Stimulated activated CD8-positive, alpha-beta memory T cell treated with anti-CD3 and anti-CD28 coated beads, Interleukin-7, amount 100 ng/mL, for 24 hours (primary cell): ENCODE data around the gene TRAPPC2L.
"Not testable (repeated sequence)": the region's sequence is repeated elsewhere in the genome, so short reads cannot be mapped to it uniquely, and the experiment has no call there.

Source experiments
- DNase-seq: peaks from one replicate; pipeline ENCODE4 v3.0.0-alpha.2; 2020; ENCODE audit warnings: low read depth

TRAPPC2L gene

DNA sequence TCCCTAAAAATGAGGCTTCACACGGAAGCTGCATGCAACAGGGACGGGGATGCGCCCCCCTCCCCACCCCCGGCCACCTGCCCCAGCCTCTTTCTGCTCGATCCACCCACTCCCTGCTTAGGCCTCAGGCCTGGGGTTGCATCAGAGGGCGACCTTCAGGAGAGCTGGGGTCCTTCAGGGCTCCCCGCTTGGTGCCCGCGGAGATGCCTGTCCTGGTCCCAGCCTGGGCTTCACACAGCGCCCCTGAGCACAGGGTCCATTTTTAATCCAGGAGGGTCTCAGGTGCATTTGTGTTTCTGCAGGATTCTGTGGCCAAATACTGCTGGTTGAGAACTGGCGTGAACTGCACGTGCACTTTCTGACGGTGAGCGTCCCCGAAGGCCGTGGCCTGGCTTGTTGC is 37.8 kb upstream of the TRAPPC2L start:
- no peak for DNase-seq

DNA sequence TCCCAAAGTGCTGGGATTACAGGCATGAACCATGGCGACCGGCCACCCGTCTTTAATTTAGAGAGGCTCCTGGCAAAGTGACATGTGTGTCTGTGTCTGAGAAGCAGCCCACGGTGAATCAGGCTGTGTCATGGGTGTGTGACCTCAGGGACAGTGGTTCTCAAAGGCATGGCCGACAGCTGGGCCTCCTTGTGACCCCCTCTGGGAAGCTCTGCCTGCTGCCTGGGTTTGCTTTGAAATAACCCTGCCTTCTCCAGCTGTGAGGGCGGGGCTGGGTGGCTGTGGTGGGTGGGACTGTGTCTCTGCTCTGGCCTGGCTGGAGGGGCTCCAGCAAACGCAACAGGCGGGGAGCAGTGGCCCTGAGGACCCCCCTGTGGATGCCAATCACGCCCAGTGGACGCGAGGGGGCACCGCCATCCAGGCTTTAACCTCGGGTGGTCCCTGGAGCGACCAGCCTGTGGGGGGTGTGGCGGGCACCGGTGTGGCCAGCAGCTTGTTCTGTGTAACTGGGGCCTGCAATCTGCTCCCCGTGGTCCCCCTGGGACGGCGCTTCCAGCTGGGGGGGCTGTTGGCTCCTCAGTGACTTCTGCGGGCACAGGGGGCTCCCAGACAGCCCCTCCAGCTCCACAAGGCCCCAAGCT is 36.4 kb upstream of the TRAPPC2L start:
- DNase-seq: no peak

DNA sequence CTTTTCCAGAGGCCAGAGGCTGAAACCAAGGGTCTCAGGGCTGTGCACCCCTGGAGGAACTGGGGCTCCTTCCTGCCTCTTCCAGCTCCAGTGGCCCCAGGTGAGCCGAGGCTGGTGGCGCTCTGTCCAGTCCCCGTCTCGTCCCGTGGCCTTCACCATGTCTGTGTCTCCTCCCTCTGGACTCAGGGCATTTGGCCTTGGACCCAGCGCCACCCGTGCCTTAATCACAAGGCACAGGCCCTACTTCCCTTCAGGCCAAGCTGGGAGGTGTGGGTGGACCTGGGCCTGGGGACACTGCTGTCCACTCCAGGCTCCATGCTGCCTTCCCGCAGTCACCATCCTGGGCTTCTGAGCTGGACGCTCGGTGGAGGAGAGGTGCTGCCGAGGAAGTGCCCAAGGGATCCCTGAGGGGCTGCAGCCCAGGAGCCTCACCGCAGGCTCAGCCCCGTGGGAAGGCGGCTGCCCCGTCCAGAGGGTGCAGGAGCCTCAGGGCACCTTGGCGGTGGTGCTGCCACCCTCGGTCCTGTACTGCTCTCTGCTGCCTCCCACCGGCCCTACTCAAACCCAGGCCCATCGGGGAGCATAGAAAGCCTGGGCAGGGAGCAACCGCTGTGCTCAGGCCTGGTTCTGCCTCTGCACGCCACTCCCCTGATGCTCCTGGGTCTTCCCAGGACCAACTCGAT is 35.6 kb upstream of the TRAPPC2L start:
- DNase-seq: no peak

DNA sequence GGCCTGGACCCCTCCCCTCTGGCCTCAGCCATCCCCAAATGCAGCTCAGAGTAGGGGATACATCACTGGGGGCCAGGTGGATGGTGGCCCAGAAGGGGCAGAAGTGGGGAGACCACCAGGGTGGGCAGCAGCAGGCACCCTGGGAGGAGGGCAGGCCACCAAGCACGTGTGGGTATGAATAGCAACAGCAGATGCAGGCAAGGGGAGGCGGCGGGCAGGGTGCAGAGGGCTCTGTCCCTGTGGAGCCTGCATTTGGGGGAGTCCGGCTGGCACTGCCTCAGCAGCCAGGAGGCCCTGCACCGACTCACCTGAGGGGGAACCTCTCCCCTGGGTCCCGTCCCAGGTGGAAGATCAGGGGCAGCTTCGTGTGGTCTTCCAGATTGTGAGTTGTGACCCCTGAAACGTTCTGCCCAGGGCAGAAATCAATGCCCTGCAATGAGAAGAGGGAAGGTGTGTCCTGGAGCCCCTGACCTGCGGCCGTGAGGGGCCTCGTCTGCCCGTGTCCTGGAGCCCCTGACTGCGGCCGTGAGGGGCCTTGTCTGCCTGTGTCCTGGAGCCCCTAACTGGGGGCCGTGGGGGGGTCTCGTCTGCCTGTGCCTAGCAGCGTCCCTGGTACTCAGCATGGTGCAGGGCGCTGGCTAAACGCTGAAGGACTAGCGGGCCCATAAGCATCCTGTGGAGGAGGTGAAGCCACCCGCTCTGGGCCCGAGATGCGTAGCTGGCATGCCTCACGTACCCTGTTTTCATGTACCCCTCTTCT is 34.5 kb upstream of the TRAPPC2L start:
- no peak for DNase-seq

DNA sequence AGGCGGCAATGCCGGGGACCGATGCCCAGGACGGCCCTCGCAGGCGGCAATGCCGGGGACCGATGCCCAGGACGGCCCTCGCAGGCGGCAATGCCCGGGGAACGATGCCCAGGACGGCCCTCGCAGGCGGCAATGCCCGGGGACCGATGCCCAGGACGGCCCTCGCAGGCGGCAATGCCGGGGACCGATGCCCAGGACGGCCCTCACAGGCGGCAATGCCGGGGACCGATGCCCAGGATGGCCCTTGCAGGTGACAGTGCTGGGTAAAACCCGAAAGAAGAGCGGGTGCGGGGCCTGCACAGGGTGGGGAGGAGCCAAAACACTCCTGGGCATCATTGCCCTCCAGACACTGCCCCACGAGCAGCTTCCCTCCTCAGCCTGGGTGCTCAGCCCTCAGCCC is 33.3 kb upstream of the TRAPPC2L start:
- DNase-seq: not testable (repeated sequence)

DNA sequence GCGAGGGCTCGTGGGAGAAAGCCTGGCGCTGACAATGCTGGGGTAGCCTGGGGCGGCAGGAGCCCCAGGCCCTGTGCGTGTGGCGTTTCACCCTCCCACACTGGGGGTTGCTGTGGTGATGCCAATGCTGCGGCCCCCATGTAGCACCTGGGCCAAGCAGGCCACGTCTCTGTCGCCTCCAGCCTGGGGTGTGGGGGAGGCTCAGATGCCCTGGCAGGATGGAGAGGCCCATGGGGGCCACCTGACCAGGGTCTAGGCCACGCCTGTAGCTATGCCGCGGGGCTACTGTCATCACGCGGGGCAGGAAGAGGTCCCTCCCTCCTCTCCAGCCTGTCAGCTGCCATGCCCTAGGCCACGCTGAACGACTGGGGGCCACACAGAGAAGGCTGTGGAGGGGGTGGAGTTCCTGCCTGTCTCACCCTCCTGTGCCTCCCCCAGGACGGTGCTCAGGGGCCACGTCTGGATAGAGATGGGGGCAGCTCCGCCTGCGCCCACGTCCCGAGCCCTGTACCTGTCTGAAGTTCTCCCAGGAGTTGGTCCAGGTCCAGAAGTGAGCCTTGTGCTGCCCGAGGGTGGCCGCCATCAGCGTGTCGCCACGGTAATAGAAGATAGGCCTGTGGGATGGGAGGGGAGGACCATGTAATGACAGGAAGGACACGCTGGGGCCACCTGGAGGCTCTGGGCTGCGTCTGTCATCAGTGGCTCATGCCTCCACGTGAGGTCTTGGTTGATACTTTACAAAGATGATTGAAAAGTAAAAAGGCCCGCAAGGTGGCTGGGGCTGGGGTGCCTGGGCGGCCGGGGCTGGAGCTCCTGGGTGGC is 32.5 kb upstream of the TRAPPC2L start:
- no peak for DNase-seq

DNA sequence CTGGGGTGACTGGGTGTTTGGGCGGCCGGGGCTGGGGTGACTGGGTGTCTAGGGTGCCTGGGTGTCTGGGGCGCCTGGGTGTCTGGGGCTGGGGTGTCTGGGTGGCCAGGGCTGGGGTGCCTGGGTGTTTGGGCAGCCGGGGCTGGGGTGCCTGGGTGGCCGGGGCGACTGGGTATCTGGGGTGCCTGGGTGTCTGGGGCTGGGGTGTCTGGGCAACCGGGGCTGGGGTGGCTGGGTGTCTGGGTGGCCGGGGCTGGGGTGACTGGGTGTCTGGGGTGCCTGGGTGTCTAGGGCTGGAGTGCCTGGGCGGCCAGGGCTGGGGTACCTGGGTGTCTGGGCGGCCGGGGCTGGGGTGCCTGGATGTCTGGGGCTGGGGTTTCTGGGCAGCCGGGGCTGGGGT is 31.8 kb upstream of the TRAPPC2L start:
- DNase-seq: no peak

DNA sequence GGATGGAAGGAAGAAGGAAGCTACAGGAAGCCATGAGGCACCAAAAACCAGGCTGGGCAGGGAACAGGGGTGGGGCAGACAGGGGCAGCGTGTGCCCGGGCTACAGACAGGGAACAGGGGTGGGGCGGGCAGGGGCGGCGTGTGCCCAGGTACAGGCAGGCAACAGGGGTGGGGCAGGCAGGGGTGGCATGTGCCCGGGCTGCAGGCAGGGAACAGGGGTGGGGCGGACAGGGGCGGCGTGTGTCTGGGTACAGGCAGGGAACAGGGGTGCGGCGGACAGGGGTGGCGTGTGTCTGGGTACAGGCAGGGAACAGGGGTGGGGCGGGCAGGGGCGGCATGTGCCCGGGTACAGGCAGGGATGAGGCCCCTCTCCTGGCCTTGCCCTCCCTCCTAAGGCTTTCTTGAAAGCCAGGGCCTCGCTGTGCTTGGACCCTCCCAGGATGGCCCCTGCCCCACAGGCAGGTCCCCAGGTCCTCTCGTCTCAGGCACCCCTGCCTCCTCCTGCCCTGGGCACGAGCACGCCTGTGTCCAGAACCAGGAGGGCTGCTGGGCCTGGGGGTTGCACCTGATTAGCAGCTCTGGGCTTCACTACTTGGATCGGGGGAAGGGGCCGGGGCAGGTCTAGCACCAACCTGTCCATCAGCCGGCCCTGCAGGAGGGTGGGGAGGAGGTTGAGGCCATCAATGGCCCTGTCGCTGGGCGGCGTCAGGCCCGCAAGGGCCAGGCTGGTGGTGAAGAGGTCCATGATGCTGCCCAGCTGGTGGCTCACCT is 30.7 kb upstream of the TRAPPC2L start:
- DNase-seq: no peak

DNA sequence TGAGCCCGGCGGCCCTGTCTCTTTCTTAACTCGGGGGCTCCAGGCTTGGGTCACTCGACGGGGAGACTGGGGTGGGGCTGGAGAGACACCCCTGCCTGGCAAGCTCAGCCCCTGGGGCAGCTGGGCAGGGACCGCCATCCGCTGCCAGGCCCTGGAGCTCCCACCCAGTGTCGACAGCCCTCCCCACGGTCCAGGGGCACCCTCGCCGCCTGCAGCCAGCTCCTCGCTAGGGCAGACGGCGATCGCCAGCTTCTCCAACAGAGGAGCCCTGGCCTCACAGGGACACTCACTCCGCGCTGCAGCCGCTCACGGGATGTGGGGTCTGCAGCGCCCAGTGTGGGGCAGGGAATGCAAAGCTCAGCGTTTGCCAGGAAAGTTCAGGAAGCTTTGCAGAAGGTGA is 29.2 kb upstream of the TRAPPC2L start:
- DNase-seq: no peak

DNA sequence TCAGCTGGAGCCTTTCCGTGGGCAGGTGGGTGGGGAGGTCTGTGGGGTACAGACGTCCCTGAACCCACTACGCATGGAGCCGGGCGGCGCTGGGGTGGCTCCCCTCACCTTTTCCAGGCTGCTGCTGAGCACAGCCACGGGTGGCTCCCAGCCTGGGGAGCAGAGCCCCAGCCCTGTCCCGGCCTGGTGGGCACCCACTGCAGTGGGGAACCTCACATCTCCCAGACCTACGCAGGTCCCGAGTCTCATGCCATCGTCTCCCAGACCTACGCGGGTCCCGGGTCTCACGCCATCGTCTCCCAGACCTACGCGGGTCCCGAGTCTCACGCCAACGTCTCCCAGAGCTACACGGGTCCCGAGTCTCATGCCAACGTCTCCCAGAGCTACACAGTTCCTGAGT is 28.2 kb upstream of the TRAPPC2L start:
- DNase-seq: no peak

DNA sequence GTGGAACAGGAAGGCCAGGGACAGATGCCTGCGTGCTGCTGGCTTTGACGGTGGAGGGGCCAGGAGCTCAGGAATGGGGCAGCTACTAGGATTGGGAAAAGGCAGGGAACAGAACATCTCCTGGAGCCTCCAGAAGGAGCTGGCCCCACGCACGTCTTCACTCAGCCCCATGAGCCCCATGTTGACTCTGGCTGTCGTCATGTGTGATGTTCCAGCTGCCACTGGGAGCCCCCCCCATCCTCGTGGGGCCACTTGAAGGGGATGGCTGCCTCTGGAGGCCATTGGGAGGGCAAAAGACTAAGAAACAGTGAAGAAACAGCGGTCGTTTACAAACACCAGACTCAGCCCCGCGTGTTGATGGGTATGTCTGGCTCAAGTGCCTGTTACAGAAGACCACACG is 26.7 kb upstream of the TRAPPC2L start:
- DNase-seq: no peak

DNA sequence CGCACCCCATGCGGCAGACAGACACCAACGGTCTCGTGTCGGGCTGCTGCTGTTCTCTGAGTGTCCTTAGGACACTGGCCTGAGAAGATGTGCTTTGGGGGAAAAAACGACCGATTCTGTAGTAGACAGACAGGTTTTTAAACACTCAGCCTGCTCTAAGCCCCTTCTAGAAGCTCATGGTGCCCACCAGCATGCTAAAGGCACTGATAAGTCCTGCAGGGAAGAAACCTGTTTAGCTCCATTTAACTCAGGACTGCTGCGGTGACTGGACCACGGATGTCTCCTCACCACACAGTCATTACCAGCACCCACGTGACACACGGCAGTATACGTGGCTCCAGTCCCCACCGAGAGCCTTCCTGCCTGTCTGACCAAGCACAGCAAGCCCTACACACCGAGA is 26.1 kb upstream of the TRAPPC2L start:
- no peak for DNase-seq

DNA sequence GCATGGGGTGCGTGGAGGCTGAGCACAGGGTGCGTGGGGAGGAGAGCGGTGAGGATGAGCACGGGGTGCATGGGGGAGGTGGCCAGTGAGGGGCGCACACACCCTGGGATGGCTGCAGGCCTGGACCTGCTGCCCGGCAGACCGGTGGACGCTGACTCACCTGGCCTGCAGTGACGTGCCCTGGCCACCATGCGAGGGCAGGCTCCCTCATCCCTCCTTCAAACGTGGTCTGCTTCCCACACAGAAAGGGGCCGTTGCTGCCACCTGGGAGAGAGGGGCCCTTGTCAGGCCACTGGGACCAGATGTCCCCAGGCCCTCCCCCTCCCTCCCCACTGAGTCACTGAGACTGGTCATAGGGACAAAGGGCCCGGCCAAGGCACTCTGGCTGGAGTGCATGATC is 25.1 kb upstream of the TRAPPC2L start:
- DNase-seq: no peak

DNA sequence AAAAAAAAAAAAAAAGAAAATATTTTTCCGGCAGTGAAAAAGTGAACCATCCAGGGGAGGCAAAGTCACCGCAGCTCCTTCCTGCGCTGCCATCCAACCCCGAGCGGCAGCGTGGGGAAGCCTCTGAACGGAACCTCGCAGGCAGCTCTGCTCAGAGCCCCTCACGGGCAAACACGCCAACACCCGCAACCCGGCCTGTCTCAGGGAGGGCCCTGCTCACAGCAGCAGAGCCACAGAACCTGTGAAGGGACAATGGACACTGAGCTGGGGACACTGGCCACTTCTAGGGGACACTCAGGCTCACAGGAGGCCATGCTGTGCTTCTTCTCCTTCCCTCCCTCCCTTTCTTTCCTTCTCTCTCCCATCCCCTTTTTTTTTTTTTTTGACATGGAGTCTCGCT is 23.8 kb upstream of the TRAPPC2L start:
- DNase-seq: no peak

DNA sequence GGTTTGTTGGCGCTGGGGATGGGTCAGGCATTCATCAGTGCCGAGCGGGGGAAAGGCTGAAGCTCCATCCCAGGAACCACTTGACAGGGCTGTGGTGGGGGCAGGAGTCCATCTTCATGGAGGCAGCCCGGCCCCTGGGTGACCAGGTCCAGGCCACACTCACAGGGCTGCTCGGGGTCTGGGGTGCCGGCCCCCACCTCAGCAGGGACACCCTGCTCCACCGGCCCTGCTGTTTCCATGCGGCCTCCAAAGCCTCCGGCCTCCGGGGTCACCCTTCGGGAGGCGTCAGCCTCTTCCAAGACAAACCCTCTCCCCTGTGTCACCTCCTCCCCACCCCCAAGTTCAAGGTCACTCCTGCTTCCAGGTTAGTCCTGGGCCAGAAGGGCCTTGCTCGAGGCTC is 22.3 kb upstream of the TRAPPC2L start:
- DNase-seq: no peak

DNA sequence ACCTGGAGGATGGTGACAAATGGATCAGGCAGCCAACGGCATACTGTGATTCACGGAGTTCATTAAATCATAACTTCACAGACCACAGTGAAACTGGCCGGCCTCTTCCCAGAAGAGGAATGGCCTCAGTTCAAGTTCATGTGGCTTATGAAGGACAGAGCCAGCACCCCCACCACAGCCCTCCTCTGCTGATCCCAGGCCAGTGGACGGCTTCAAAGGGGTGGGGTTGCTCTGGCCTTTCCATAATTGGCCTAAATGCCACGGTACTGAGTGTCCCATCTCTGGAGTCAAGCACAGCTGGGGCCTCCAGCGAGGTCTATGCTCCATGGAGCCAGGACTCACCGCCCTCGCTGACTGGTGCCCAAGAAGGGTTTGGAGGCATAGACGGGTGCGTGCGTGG is 21.5 kb upstream of the TRAPPC2L start:
- DNase-seq: no peak

DNA sequence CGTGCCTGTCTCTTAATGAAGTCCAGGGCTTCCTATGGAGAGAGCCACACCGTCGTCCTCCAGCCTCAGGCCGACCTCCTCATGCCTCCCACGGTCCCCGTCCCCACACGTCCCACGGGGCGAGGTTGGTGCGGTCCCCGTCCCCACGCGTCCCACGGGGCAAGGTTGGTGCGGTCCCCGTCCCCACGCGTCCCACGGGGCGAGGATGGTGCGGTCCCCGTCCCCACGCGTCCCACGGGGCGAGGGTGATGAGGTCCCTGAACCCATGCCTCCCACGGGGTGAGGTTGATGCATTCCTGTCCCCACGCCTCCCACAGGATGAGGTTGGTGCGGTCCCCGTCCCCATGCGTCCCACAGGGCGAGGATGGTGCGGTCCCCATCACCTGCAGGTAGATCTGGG is 21.1 kb upstream of the TRAPPC2L start:
- DNase-seq: no peak

DNA sequence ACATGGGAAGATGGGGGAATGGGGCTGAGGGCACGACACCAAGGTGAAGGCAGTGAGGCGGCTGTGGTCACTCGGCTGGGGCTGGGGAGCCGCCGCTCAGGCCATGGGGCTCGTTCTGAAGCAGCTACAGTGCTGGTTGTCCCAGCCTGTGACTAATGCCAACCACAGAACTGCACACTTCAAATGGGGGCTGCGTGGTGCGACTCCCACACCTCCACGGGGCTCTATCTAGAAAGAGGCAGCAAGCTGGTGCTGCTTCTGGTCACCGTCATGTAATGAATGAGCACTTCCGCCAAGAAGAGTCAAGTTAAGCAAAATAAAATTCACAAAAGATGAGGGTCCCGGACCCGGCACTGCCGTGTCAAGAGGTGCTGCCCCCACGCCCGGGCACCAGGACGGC is 20.1 kb upstream of the TRAPPC2L start:
- no peak for DNase-seq

DNA sequence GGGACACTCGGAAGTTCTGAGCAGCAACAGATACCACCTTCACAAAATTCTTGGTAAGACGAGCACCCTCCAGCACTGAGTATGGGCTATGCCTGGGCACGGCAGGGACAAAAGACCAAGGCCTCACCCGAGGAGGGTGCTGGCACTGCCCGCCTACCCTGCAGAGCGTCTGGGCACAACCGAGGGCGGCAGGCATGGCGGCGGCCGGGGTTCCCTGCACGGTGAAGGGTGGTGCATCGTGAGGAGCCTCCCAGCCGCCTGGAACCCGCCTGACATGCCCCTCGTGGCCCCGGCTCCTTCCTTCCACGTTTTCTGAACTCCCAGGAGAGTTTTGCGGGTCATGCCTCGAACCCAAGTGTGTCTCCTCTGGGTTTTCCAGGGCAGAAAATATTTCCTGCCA is 19.1 kb upstream of the TRAPPC2L start:
- DNase-seq: no peak

DNA sequence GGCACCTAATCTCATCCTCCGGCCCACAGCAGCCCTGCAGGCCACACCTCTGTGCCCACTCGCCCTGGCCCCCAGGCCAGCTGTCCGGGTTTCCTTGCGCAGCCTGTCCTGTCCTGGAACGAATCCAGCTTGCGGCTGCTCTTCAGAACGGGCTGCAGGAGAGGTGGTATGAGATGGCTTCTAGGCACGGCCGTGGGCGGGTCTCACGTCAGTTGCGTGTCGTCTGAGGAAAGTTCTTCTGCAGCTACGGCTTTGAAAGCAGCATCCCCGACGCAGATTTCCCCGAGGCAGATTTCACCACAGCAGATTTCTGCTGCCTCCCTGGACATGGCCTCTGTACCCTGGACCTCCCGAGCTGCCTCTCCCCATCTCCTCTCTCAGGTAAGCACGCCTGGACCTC is 18.4 kb upstream of the TRAPPC2L start:
- DNase-seq: no peak

DNA sequence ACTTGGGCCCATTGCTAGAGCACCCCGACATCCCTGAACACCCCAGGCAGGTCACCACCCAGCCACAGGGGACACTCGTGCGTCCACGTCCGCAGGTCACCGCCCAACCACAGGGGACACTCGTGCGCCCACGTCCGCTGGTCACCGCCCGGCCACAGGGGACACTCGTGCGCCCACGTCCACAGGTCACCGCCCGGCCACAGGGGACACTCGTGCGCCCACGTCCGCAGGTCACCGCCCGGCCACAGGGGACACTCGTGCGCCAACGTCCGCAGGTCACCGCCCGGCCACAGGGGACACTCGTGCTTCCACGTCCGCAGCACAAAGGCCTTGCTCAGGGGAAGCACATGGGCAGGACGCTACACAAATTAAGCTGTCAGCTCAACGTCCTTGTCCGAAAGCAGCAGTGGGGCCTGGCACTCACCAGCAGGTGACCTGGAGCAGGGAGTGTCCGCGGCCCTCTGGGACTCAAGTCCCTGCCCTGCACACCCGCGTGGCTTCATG is 17.8 kb upstream of the TRAPPC2L start:
- no peak for DNase-seq
